NCI-H446 treated with DMSO at 0.1 percent for 48 hours (cell line): ENCODE measurements around the gene TARBP1.
"Not testable (repeated sequence)": the region's sequence is repeated elsewhere in the genome, so short reads cannot be mapped to it uniquely, and the experiment has no call there.

Experiments used
- DNase-seq: peaks from one replicate; lab custom pipeline; 2025; lab: John Stamatoyannopoulos, UW

The TARBP1 gene

GRCh38 chr1:234507089-234507488 is 28.1 kb upstream of the TARBP1 start:
- DNase-seq = no peak

DNA sequence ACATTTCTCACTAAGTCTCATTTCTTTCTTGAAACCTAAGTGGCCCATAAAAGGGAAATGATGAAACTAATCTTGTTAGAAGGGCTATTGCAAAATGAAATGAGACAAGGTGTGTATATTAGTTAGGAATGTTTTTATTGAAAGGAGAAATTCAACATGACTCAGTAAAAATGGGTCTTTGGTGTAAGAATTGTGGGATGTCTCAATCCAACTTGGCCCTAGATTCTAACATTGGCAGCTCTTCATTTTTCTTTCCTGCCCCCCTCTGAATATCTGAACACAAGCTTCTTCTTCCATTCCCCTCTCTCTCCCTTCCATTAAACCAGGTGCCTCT is 26.8 kb upstream of the TARBP1 start:
- DNase-seq = no peak

DNA sequence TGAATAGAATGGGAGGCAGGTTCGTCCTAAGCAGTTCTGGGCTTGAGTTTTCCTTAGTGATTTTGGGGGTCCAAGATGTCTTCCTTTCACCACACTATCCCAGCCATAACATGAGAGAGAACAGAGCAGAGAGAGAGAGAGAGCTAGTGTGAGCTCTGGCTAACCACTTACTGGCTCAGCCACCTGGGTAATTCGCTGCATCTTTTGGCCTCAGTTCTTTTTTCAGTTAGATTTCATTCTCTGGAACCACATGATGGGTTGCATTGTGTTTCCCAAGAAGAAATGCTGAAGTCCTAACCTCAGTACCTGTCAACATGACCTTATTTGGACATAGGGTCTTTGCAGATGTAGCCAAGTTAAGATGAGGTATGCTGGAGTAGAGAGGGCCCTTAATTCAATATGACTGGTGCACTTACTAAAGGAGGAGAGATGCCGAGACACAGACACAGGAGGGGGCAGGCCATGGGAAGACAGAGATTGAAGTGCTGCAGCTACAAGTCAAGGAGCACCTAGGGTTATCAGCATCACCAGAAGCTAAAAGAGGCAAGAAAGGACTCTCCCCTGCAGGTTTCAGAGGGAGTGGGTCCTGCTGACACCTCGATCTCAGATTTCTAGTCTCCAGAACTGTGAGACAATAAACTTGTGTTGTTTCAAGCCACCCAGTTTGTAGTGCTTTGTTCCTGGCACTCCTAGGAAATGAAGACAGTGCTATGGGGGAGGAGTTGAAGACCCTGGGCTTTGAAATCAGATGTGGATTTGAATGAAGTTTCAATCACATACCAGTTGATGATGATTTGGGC is 26.2 kb upstream of the TARBP1 start:
- no peak for DNase-seq

DNA sequence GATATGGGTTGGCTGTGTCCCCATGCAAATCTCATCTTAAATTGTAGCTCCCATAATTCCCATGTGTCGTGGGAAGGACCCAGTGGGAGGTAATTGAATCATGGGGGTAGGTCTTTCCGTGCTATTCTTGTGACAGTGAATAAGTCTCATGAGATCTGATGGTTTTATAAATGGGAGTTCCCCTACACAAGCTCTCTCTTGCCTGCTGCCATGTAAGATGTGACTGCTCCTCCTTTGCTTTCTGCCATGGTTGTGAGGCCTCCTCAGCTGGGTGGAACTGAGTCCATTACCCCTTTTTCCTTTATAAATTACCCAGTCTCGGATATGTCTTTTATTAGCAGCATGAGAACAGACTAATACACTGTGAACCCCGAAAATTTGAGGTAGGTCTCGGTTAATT is 25.3 kb upstream of the TARBP1 start:
- not testable (repeated sequence) for DNase-seq

DNA sequence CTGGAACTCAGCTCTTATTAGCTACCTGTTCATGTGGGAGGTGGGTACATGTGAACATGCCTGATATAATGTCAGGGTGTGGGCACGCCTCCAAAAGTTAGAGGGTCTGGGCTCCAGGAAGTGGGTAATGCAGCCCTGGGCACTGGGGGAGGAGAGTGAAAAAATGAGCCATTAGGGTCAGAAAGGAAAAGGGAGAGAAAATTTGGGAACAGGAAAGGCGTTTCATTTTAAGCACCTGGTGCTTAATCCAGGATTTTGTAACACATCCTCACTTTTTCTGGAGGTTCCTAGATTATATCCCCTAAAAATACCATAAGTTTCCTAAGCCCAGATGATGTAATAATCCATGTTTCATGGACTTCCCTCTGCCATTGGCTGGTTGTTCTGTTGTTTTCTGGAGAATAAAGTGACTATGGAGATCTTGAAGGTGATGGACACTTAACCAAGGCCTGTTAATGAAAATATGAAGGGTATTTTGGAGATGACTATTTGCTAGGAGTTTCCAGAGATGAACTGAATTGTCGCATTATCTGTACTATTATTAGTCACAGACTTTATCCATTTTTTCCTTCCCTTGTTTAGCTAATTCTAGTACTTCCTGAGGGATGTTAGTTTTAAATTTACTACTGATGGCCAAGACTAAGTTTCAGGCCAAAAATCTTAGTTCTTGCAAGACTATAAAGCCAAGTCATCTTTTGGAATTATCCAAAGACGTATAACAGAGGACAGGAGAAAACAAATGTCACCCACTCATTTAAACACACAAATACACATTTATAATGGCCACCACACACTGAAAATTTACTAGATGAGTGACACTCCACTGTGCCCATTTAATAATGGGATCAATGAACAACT is 24.4 kb upstream of the TARBP1 start:
- no peak for DNase-seq

- DNase-seq = no peak
These were observed 23.8 kb upstream of the TARBP1 start for GRCh38 chr1:234502785-234503184.

DNA sequence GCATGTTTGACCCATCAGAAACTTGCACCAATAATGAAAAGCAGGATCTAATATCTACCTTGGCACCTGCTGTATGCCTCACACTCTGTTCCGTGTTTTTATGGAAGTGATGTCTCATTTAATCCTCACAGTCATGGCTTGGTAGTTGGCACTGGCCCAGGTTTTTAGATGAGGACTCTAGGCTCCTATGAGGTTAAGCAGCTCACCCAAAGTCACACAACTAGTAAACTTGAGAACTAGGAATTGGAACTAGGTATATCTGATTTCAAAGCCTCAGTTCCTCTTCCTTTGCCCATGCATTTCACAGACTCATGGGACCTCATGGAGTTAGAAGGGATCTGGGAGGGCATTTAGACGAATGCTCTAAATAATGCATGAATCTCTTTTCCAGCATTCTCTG is 21.3 kb upstream of the TARBP1 start:
- peak; percentile 43 for DNase-seq

DNA sequence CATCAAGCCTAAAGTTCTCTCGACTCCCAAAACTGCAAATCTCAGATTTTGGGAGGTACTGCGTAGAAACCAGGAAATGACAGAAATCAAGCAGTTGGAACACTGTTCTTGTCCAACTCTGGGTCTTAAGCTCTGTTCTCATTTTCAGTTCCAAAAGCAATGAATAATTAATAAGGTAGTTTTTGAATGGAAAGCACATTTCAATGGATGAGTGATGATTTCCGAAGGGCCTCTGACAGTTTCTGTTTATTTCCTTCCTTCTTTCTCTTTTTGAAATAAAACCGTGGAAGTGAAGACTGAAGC is 20.9 kb upstream of the TARBP1 start:
- peak; percentile 43 for DNase-seq

DNA sequence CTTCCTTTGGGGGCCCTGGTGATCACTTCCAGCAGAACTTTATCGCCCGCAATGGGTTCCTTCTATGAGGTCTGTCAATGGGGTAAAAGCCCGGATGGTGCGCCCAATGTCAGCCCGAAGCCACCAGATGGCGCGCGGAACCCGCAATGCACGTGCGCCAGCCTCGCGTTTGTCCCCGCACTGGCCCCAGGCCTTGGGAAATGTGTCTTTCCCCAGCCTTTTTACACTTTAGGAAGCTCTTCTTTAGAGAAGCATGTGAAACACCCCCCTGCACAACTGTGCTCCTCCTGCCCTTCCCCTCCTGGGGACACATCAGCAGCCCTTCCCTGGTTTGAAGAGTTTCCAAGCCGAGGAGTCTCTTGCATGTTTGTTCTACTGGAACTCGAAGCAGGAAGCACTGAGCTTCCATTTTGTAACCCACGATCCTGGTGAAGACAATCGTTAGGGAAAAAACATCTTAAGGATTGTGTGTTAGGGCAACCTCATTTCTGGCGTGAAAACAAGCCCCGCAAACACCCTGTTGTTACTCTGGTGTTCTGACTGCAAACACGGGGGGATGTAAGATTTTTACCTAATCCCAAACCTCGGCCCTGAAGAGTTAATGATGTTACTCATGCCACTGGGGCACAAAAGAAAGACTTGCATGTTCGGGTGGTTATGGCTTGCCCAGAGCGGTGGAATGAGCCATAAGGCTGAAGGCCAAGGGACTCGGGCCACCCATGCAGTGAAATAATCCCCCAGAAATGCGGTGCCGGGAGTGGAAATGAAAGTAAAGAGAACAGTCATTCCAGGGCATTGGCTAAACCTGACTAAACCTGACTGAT is 20.4 kb upstream of the TARBP1 start:
- DNase-seq = peak; percentile 83

GRCh38 chr1:234498448-234499118 is 19.6 kb upstream of the TARBP1 start:
- no peak for DNase-seq

GRCh38 chr1:234497589-234497988 is 18.6 kb upstream of the TARBP1 start:
- no peak for DNase-seq

DNA sequence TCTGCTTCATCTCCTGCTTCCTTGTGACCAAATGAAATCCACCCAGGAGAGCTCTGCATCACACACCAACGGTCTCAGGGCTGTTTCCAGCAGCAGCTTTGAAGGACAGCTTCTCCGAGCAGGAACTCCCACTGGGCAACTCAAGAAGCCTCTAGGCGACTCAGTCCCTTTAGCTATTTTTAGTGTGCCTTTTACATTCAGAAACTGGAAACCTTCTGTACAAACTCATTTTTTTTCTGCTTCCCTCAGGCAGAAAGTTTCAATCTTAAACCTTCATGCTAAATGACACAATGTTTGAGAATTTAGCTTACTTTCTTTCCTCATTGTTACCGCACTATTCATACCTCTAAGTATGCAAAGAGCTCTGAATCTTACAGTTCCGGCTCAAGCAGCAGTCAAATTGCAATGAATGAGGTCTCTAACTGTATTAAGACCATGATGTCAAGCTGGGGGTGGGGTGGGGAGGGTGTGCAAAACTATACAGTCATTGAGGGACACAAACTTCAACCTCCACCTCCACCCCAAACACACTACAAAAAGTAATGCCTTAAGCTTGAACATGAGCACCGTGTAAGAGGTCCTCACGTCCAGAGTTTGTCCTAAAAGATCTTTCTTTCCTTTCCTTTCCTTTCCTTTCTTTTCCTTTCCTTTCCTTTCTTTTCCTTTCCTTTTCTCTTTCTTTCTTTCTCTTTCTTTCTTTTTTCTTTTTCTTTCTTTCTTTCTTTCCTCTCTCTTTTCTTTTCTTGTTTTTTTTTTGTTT is 16.4 kb upstream of the TARBP1 start:
- no peak for DNase-seq

DNA sequence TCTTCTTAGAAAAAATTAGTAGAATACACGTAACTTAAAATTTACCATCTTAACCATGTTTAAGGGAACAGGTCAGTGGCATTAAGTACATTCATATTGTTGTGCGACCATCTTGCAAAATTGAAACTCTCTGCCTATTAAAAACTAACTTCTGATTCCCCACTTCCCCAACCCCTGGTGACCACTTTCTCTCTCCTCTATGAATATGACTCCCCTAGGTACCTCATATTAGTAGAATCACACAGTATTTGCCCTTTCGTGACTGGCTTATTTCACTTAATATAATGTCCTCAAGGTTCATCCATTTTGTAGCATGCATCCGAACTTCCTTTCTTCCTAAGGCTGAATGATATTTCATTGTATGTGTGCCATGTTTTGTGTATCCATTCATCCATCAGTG is 15.1 kb upstream of the TARBP1 start:
- no peak for DNase-seq

- DNase-seq = no peak
These were observed 12.0 kb upstream of the TARBP1 start for GRCh38 chr1:234490793-234491479.

DNA sequence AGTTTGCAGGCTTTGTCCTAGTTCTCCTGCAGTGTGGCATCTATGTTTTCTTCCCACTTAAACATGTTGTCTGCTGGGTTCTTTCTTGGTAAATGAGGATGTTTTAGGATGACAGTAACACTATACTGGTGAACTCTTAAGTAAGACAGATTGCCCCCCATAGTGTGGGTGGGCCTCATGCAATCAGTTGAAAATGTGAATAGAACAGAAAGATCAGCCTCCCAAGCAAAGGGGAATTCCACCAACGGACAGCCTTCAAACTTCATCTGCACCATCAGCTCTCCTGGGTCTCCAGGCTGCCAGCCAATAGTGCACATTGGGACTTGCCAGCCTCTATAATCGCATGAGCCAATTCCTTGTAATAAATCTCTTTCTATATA is 10.7 kb upstream of the TARBP1 start:
- DNase-seq = no peak

- DNase-seq = no peak
These were observed 10.2 kb upstream of the TARBP1 start for GRCh38 chr1:234489007-234489697.

GRCh38 chr1:234488054-234489006 is 9.4 kb upstream of the TARBP1 start:
- no peak for DNase-seq

DNA sequence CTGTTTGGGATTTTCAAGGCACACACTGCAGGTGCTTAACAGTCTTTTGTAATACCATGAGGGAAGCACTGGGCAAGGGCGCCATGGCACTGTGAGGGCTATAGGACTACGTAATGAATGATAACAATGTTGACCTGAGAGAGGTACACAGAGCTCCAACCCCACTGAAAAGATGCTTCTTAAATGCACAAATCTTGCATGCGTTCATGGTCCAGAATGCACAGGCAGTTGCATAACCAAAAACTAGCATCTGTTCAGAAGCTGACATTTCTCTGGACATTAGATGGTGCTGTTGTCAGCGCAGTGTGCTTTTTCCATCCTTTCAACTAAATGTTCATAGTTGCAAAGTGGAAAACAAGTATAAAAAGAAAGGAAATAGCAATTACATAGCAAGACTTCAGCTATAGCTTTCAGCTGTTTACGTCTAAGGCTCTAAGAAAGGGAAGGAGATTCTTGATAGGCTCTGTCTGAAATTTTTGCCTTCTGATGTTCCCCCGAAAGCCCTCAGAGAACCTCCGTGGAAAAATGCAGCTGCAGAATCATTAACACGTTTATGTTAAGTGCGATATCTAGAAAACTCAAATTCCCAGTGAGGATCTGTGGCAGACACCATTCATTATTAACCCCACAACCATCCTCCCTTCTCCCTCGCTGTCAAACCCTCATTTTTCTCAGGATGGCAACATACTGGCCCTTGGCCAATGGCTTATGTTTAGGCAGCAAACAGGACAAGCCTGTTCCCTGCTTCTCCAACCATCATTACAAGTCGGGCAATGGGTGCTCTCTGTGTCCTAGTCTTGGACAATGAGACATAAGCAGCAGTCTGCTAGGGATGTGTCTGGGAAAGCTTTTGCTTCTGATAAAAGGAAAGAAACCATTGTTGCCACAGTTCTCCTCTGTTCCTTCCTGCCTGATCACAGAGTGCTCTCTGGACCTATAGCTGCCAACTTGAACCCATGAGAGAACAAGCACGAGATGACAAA is 8.2 kb upstream of the TARBP1 start:
- peak; percentile 22 for DNase-seq
